Immature natural killer cell (primary cell): ENCODE measurements around the gene DHX35. TPM values are rescaled to one million over a fixed set of nuclear protein-coding genes. Genes with fewer than 3 reads are reported as not detected.

Source experiments
- DNase-seq, 3 donors: peaks; one replicate each; pipeline ENCODE4 v3.0.0; 2022; ENCODE audit warnings: mixed read lengths in 1 of 3
- H3K27ac Mint-ChIP-seq, 6 donors: one replicate each; pipeline ENCODE4 v1.8.0; 2020; ENCODE audit warnings: mixed read lengths in 6 of 6, mild to moderate bottlenecking in 5 of 6, inconsistent platforms in 4 of 6, moderate library complexity in 3 of 6
- H3K27me3 Mint-ChIP-seq, 3 donors: one replicate each; pipeline ENCODE4 v1.8.0; 2020 to 2021; ENCODE audit warnings: low read depth in 3 of 3, mild to moderate bottlenecking in 3 of 3, mixed read lengths in 3 of 3, moderate library complexity in 3 of 3, inconsistent platforms in 1 of 3
- H3K36me3 Mint-ChIP-seq, 3 donors: one replicate each; pipeline ENCODE4 v1.8.0; 2020; ENCODE audit warnings: mixed read lengths in 3 of 3, inconsistent platforms in 2 of 3, mild to moderate bottlenecking in 2 of 3
- H3K4me1 Mint-ChIP-seq, 2 donors: one replicate each; pipeline ENCODE4 v1.8.0; 2020; ENCODE audit warnings: inconsistent platforms in 2 of 2, mild to moderate bottlenecking in 2 of 2, mixed read lengths in 2 of 2, moderate library complexity in 1 of 2
- H3K4me3 Mint-ChIP-seq, 5 donors: one replicate each; pipeline ENCODE4 v1.8.0; 2020; ENCODE audit warnings: mild to moderate bottlenecking in 5 of 5, mixed read lengths in 5 of 5, inconsistent platforms in 3 of 5, moderate library complexity in 3 of 5
- H3K9me3 Mint-ChIP-seq, 6 donors: one replicate each; pipeline ENCODE4 v1.8.0; 2020; ENCODE audit warnings: mild to moderate bottlenecking in 6 of 6, mixed read lengths in 6 of 6, inconsistent platforms in 4 of 6, moderate library complexity in 3 of 6
- polyA plus RNA-seq, 3 donors: library from polyadenylated mRNA; unstranded; fragments of 300-500 nt; fragmentation: Illumina TruSeq; gene quantifications; one replicate each; pipeline ENCODE4 v1.2.3, GENCODE V29; 2021

DHX35 gene
- polyA plus RNA-seq, 3 donors from 2014 or later, result 5.0 to 6.5 (median 6.0) TPM

DNA sequence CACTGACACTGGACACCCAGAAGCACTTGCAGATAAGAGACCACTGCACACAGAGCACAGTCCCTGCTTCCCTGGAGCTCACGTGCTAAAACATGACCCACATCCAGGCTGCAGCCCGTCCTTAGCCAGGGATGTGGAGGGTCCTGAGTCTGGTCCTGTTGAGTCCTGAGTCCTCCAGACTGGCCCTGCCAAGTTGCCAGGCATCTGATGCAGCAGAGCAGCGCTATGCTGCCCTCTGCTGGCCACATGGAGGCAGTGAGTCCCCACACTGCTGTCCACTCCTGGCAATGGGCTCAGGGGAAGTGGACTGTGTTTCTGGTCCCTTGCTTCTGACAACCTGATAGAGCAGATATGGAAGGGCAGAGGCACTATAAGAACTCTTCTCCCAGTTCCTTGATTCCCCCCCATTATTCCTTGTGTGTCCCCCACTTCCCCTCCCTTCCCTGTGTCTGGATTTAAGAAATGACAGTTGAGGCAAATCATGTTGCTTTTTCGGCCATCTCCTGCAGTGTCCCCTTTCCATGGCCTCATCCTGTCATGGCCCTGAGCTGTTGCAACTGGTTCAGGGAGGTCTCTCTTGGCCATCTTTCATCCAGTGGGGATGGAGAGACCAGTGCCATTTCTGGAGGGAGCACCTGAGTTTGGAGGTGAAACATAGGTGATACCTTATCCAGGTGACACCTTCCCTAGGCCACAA, 86.0 kb downstream of the DHX35 start:
- Mint-ChIP-seq H3K4me1 (peaks cover 13 to 19% of the 10 kb centered on the region in 2 donors), H3K9me3 (no peaks in the 10 kb centered on the region), H3K36me3 (peaks cover 0 to 3% (median 0%) of the 10 kb centered on the region in 3 donors), H3K4me3 (peak overlapping the region; percentile 26 to 76 (median 60)), H3K27me3 (peaks cover 0 to 4% (median 4%) of the 10 kb centered on the region in 3 donors), H3K27ac (peak overlapping the region in 1 of 6 donors; percentile 80)
- peak; percentile 59 to 70 (median 63) for DNase-seq

DNA sequence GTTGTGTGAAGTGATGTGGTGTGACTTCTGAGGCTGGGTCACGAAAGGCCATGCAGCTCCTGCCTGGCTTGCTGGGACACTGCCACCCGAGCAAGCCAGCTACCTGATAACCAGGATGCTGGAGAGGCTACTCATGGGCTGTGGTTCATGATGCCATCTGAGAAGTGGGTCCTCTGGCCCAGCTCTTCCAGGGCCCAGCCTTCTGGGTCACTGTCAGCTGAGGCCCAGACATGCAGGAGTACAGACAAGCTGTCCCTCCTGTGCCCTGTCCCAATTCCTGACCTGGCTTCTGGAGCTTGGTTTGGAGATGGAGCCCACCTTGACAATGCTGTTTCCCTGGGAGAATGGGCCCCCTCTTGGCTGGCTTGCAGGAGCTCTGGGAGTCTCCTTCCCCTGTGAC, 87.0 kb downstream of the DHX35 start:
- H3K27me3 Mint-ChIP-seq, result peaks cover 0 to 4% (median 4%) of the 10 kb centered on the region in 3 donors
- peaks cover 13 to 19% of the 10 kb centered on the region in 2 donors for H3K4me1 Mint-ChIP-seq
- peak overlapping the region in 3 of 5 donors; percentile 86 to 88 (median 87) for H3K4me3 Mint-ChIP-seq
- no peaks in the 10 kb centered on the region for H3K36me3 Mint-ChIP-seq
- DNase-seq, result no peak
- peak overlapping the region in 1 of 6 donors; percentile 66 for H3K27ac Mint-ChIP-seq
- H3K9me3 Mint-ChIP-seq, result no peaks in the 10 kb centered on the region

DNA sequence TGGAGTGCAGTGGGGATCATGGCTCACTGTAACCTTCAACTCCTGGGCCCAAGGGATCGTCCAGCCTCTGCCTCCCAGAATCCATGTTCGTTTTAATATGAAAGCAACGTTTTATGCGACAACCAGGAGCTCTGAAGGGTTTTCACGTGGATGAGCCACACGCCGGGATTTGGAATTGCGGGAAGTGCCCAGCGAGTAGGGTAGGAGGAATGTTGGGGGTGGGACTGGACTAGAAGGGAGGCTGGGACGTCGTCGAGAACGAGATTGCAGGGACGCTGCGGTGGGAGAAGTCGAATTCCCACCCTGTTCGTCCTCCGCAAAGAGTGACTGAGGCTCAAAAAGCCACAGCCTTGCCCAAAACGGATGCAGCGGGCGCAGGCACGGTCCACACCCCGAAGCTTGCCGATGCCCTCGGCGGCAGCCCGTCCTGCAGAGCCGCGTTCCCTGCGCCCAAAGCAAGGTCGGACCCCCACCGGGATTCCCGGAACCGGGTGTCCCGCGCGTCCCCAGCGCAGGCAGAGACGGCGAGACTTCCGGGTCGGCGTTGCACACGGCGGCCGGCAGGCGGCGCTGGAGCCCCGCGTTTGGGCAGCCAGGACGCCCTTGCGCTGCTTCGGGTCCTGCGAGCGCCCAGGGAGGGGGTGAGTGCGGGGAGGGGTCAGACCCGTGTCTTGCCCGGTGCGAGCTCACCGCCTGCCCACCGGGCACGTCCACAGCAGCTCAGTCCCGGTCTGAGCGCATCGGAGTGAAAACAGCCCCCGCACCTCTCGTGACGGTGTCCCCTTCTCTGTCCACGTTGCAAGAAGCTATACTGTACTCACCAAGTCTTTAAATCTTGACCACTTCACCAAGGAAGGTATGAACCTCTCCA, 87.8 kb downstream of the DHX35 start:
- peak overlapping the region; percentile 81 to 89 (median 87) for H3K4me3 Mint-ChIP-seq
- H3K36me3 Mint-ChIP-seq, result no peaks in the 10 kb centered on the region
- peaks cover 1 to 4% (median 4%) of the 10 kb centered on the region in 3 donors for H3K27me3 Mint-ChIP-seq
- H3K27ac Mint-ChIP-seq, result peak overlapping the region in 5 of 6 donors; percentile 24 to 80 (median 75)
- peaks cover 13 to 19% of the 10 kb centered on the region in 2 donors for H3K4me1 Mint-ChIP-seq
- DNase-seq, result peak; percentile 76 to 82 (median 81)
- no peaks in the 10 kb centered on the region for H3K9me3 Mint-ChIP-seq

DNA sequence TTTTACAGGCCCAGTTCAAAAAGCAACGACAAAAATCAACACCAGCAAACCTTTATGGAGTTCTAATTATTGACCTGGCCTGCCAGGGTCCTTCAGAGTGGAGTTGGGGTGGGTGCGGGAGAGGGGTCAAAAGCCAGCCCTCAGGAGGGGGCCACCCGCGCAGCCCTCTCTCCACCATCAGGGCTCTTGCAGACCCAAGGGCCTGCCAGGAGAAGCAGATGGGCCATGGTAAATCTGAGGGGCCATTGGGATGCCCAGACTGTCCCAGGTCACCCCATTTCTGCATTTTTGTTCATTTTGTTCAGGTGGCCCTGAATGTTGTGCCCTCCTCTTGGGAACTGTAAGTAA, 88.4 kb downstream of the DHX35 start:
- no peak for DNase-seq
- H3K27ac Mint-ChIP-seq, result no peak overlapping the region

DNA sequence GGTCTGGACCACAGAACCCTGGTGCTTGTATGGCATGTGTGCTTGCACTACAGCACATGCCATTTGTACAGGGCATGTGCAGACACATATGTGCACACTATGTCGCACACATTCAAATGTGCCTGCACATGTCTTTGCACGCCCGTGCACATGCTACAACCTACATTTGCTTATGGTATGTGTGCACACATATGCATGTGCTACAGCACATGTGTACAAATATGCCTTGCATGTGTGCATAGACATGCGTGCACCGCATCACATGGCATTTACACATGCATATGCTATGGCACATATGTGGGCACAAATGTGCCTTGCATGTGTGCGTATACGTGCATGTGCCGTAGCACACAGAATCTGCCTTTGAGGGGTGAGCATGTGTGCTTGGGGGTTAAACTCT, 90.5 kb downstream of the DHX35 start:
- DNase-seq, result no peak
- Mint-ChIP-seq H3K27ac (no peak overlapping the region), H3K4me3 (peak overlapping the region in 1 of 5 donors; percentile 38), H3K36me3 (no peaks in the 10 kb centered on the region), H3K9me3 (no peaks in the 10 kb centered on the region), H3K4me1 (peaks cover 13 to 19% of the 10 kb centered on the region in 2 donors), H3K27me3 (peaks cover 1 to 12% (median 6%) of the 10 kb centered on the region in 3 donors)

More for the DNA sequence above, 88.4 kb downstream of the DHX35 start:
- Mint-ChIP-seq H3K9me3 (no peaks in the 10 kb centered on the region), H3K27me3 (peaks cover 1 to 8% (median 4%) of the 10 kb centered on the region in 3 donors), H3K4me1 (peaks cover 13 to 19% of the 10 kb centered on the region in 2 donors), H3K36me3 (no peaks in the 10 kb centered on the region), H3K4me3 (peak overlapping the region; percentile 81 to 89 (median 87))

DNA sequence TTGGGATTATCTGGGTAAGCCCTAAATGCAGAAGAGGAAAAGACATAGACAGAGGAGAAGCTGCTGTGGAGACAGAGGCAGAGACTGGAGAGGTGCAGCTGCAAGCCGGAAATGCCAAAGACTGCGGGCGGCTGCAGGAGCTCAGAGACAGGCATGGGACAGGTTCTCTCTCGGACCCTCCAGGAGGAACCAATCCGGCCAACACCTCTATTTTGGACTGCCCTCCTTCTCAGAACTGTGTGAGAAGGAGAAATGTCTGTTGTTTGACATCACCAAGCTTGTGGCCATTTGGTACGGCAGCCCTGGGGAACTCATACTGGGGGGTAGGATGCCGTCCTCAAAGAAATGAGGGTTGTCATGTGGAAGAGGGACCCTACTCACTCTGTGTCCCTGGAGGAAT, 95.0 kb downstream of the DHX35 start:
- Mint-ChIP-seq H3K9me3 (no peaks in the 10 kb centered on the region), H3K36me3 (no peaks in the 10 kb centered on the region), H3K4me3 (no peak overlapping the region), H3K27me3 (peaks cover 3 to 17% (median 3%) of the 10 kb centered on the region in 3 donors), H3K27ac (no peak overlapping the region), H3K4me1 (no peaks in the 10 kb centered on the region)
- no peak for DNase-seq

DNA sequence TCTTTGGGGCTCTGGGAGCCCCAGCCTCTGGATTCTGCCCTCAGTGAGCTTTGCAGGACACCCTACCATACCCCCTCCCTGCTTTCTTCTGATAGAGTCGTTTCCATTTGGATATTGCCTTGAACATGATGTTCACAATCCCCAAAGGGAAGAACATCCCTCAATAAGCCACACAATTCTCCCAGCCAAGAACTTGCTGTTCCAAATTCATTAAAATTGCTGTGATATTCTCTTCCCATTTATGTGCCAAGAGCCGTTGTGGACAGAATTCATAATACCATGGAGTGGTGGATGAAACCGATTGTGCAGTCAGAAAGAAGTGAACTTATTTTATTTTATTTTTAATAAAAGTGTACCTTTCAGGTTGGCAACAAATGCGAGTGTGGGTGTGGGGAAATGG, 95.8 kb downstream of the DHX35 start:
- H3K27ac Mint-ChIP-seq, result no peak overlapping the region
- DNase-seq, result no peak
- peaks cover 3 to 16% (median 3%) of the 10 kb centered on the region in 3 donors for H3K27me3 Mint-ChIP-seq
- H3K4me3 Mint-ChIP-seq, result no peak overlapping the region
- no peaks in the 10 kb centered on the region for H3K4me1 Mint-ChIP-seq
- H3K9me3 Mint-ChIP-seq, result no peaks in the 10 kb centered on the region
- H3K36me3 Mint-ChIP-seq, result no peaks in the 10 kb centered on the region

DNA sequence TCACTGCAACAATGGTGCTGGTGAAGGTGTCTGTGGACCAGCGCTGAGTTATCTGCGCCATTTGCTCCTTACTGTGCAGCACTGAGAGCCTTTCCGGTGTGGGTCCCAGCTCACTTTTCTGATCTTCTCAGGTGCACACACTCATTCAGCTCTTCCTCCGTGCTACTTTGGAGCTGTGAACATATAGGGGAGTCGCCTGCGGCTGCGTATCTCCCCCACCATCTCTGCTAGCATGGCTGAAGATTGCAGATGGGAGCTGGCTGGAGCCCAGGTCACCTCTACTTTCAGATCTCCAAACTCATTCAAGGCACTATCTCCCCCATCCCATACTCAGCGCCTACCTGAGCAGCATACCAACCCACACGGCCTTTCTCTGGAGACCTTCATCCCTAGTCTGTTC, 96.9 kb downstream of the DHX35 start:
- Mint-ChIP-seq H3K36me3 (no peaks in the 10 kb centered on the region), H3K4me1 (no peaks in the 10 kb centered on the region), H3K27me3 (peaks cover 3 to 13% (median 3%) of the 10 kb centered on the region in 3 donors), H3K27ac (no peak overlapping the region), H3K9me3 (no peaks in the 10 kb centered on the region), H3K4me3 (no peak overlapping the region)
- DNase-seq, result no peak

DNA sequence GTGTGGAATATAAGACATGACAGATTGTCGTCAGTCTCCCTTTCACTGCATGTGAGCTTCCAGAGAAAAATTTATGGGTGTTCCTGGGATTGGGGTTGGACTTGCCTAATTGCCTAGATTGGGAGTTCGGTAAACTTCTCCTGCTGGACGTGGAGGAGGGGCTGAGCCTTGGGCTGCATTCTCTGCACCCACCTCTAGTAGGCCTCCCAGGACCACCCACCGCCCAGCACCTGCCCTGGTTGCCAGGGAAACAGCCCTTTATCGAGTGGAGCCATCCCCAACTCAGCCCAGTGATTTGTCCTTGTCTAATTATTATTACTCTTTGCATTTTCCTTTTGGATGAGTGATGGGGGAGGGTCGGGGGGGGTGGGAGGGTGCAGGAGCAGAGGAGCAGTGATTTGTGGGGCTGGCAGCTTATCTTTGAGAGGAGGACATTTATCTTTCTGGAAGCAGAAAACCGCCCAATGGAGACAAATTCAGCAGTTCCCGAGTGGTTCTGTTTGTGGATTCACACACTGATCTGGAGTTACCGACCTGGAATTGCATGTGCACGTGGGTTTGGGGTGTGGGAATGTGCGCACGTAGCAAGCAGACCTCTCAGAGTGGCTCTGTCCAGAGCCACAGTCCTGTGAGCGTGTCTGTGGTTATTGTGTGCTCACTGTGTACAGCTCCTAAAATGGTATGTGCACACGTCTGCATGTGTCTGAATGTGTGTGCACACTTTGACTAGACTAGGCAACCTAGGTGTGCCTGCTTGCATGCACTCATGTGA, 104.5 kb downstream of the DHX35 start:
- Mint-ChIP-seq H3K27ac (no peak overlapping the region), H3K4me1 (no peaks in the 10 kb centered on the region)

DNA sequence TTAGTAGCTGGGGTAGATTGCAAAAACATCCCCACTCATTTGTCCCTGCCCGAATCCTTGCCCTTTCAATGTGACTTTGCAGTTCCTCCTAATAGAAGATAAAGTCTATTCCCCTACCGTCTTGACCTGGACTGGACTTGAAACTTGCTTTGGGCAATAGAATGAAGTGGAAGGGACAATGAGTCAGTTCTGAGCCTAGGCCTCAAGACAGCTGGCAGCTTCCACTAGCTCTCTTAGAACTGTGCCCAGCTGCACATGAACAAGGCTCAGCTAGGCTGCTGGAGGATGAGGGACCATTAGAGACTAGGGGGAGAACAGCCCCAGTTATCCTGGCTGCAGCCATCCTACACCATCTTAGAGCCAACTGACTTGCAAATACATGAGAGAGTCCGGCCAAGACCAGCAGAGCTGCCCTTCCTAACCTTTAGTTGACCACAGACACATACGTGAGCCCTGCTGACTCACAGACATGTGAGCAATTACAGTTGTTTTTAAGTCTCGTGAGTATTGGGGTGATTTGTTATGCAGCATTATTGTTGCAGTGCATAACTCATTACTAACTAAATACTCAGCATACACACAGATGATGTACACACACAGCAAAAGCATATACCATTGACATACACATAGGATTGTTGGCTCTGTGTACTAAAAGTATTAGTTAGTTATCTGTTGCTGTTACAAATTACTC, 105.5 kb downstream of the DHX35 start:
- H3K4me1 Mint-ChIP-seq, result no peaks in the 10 kb centered on the region
- DNase-seq, result no peak
- peaks cover 0 to 4% (median 0%) of the 10 kb centered on the region in 3 donors for H3K36me3 Mint-ChIP-seq
- no peak overlapping the region for H3K27ac Mint-ChIP-seq
- no peaks in the 10 kb centered on the region for H3K9me3 Mint-ChIP-seq
- no peak overlapping the region for H3K4me3 Mint-ChIP-seq
- H3K27me3 Mint-ChIP-seq, result peaks cover 0 to 7% (median 2%) of the 10 kb centered on the region in 3 donors

More for the DNA sequence above, 104.5 kb downstream of the DHX35 start:
- Mint-ChIP-seq H3K27me3 (peaks cover 0 to 5% (median 2%) of the 10 kb centered on the region in 3 donors), H3K4me3 (no peak overlapping the region), H3K36me3 (peaks cover 0 to 4% (median 0%) of the 10 kb centered on the region in 3 donors), H3K9me3 (no peaks in the 10 kb centered on the region)
- no peak for DNase-seq

DNA sequence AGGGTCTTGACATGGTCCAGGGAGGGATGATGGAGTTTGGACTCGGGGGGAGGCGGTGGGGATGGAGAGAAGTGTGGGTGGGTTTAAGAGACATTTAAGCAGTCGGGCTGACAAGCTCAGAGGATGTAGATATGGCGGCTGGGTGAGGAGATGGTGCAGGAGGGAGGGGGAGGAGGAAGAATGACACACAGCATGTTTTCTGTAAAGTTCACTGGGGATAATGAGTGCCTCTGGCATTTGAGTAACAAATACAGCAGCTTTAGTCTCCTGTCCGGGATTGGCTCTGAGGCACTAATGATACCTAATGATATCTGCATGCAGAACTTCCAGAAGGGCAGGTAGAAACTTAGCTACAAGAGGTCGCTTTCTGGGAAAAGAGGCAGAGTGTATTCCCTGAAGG, 107.8 kb downstream of the DHX35 start:
- Mint-ChIP-seq H3K27ac (no peak overlapping the region), H3K4me3 (no peak overlapping the region), H3K27me3 (peaks cover 2 to 7% (median 5%) of the 10 kb centered on the region in 3 donors), H3K36me3 (peaks cover 0 to 4% (median 3%) of the 10 kb centered on the region in 3 donors), H3K9me3 (no peaks in the 10 kb centered on the region), H3K4me1 (no peaks in the 10 kb centered on the region)
- no peak for DNase-seq

DNA sequence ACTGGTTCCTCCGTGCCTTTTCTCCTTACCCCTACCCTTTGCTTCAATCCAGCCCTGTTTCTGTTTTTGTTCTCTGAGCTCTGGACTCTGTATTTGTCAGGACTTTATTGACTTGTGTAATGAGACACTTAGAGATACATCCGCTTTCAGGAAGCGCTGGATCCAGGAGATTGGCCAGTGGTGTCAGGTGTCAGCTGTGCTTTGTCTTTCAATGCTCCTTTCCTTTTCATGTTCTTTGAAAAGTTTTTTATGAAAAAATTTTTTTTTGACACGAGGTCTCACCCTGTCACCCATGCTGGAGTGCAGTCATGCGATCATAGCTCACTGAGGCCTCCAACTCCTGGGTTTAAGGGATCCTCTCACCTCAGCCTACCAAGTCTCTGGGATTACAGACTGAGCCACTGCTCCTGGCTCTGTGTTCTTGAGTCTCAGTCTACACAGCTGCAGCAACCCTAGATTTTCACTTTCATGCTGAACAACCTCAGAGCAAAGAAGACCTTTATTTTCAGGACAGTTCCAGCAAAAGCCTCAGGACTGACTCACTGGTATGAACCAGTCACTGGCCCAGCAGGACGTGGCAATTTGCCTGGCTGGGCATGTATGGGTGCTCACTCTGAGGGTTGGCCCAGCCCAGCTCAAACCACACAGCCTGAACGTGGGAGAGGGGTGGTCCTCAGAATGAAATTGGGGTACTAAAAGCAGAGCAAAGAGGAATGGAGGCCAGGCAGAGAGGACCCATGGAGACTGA, 108.5 kb downstream of the DHX35 start:
- H3K36me3 Mint-ChIP-seq, result peaks cover 0 to 4% (median 3%) of the 10 kb centered on the region in 3 donors
- H3K4me3 Mint-ChIP-seq, result no peak overlapping the region
- no peak for DNase-seq
- H3K27me3 Mint-ChIP-seq, result peaks cover 2 to 7% (median 5%) of the 10 kb centered on the region in 3 donors
- no peak overlapping the region for H3K27ac Mint-ChIP-seq
- no peaks in the 10 kb centered on the region for H3K4me1 Mint-ChIP-seq
- H3K9me3 Mint-ChIP-seq, result no peaks in the 10 kb centered on the region
